Motor neuron (in vitro differentiated cells): ENCODE measurements around the gene COLEC11. TPM values are rescaled to one million over a fixed set of nuclear protein-coding genes. Genes with fewer than 3 reads are reported as not detected.
"Not testable (repeated sequence)": the region's sequence is repeated elsewhere in the genome, so short reads cannot be mapped to it uniquely, and the experiment has no call there.

Source experiments
- ATAC-seq, 8 experiments: fragments of 200-7000 bp; cut with Tn5 transposase; replicated peaks in 6 of 8; 2 replicates each; pipeline ENCODE4 v1.8.0; 2021; ENCODE audit warnings: mild to moderate bottlenecking in 8 of 8, moderate library complexity in 8 of 8
- H3K27ac ChIP-seq, 2 donors: fragments of 250-450 bp; sonication (Bioruptor Pico); 2 replicates each; pipeline ENCODE4 v1.9.0; 2021; ENCODE audit warnings: antibody characterized with exemption in 2 of 2, mild to moderate bottlenecking in 2 of 2, moderate library complexity in 1 of 2
- H3K4me1 ChIP-seq, 2 donors: fragments of 250-450 bp; sonication (Bioruptor Pico); replicated peaks in 1 of 2; 2 replicates each; pipeline ENCODE4 v1.6.1; 2021; ENCODE audit warnings: antibody characterized with exemption in 2 of 2, mild to moderate bottlenecking in 2 of 2, moderate library complexity in 1 of 2
- H3K4me3 ChIP-seq, 5 donors: fragments of 250-450 bp; sonication (Bioruptor Pico); 2 replicates each; pipeline ENCODE4 v1.9.0; 2021; ENCODE audit warnings: antibody characterized with exemption in 5 of 5, mild to moderate bottlenecking in 5 of 5, moderate library complexity in 4 of 5
- WGBS, 10 experiments: fragments of 450-650 bp; shearing (Covaris generic); methylation state at CpG; one replicate each; pipeline ENCODE4 v1.0.0; 2022; 5-methylcytosine and 5-hydroxymethylcytosine counted together
- in situ Hi-C, 9 experiments: fragments of 400-800 bp; cut with MboI; loops; one replicate each; pipeline ENCODE4 v1.15.0; 2021; ENCODE audit warnings: low sequenced_read_pairs in 9 of 9, low pct_unique_long_range_greater_than_20kb in 2 of 9; ENCODE audit not compliant: unreplicated experiment in 9 of 9
- total RNA-seq, 8 experiments: library from RNA; unstranded; fragments of 300-600 nt; gene quantifications; 2 replicates each; pipeline versions ENCODE4 v1.2.3 to v1.2.4, GENCODE V29; 2022

Gene COLEC11
- total RNA-seq, 8 experiments from 2014 or later: 0.14 to 0.33 (median 0.21) TPM; not detected in 3

- in situ Hi-C loops: no loop called here
- Histone ChIP-seq H3K27ac (no peak overlapping the region), H3K4me1 (peaks cover 4 to 7% of the 10 kb centered on the region in 2 donors), H3K4me3 (no peak overlapping the region)
- ATAC-seq: peak in 4 of 8 experiments; percentile 22 to 53 (median 32)
- WGBS, 10 experiments: 80 to 82% methylated on average over 1 to 2 of the region's 12 CpGs; no CpG with 5 or more reads in 8 of the 10 experiments
Measured at GRCh38 chr2:3634596-3635121, 39.7 kb downstream of the COLEC11 start.

GRCh38 chr2:3635171-3635974 lies 40.5 kb downstream of the COLEC11 start:
- Histone ChIP-seq H3K4me1 (peaks cover 4 to 7% of the 10 kb centered on the region in 2 donors), H3K4me3 (no peak overlapping the region), H3K27ac (no peak overlapping the region)
- WGBS, 10 experiments: 0 to 90% (median 10%) methylated on average over 1 to 14 of the region's 29 CpGs; no CpG with 5 or more reads in 3 of the 10 experiments
- in situ Hi-C loops: no loop called here
- peak in 4 of 8 experiments; percentile 13 to 88 (median 78) for ATAC-seq

GRCh38 chr2:3635975-3636327 lies 41.0 kb downstream of the COLEC11 start:
- H3K27ac ChIP-seq, in situ Hi-C loops, H3K4me3 ChIP-seq, H3K4me1 ChIP-seq: not testable (repeated sequence)
- ATAC-seq: peak in 1 of 8 experiments; percentile 58
- 0 to 100% (median 93%) methylated on average over 2 to 15 of the region's 16 CpGs; no CpG with 5 or more reads in 3 of the 10 experiments for WGBS, 10 experiments

GRCh38 chr2:3636586-3637310 lies 41.8 kb downstream of the COLEC11 start:
- ATAC-seq: no peak
- Histone ChIP-seq H3K4me1 (peaks cover 4 to 7% of the 10 kb centered on the region in 2 donors), H3K27ac (no peak overlapping the region), H3K4me3 (no peak overlapping the region)
- in situ Hi-C loops: no loop called here
- WGBS, 10 experiments: 80 to 100% (median 95%) methylated on average over 1 to 7 of the region's 13 CpGs; no CpG with 5 or more reads in 5 of the 10 experiments

- Histone ChIP-seq H3K27ac (no peak overlapping the region), H3K4me1 (peaks cover 4 to 7% of the 10 kb centered on the region in 2 donors), H3K4me3 (no peak overlapping the region)
- 33 to 87% (median 60%) methylated on average over 1 to 8 of the region's 11 CpGs; no CpG with 5 or more reads in 2 of the 10 experiments for WGBS, 10 experiments
- no peak for ATAC-seq
- in situ Hi-C loops: no loop called here
Measured at GRCh38 chr2:3637311-3637675, 42.4 kb downstream of the COLEC11 start.

- 20 to 100% (median 95%) methylated on average over 1 to 22 of the region's 30 CpGs; no CpG with 5 or more reads in 2 of the 10 experiments for WGBS, 10 experiments
- Histone ChIP-seq H3K27ac (no peak overlapping the region), H3K4me3 (no peak overlapping the region), H3K4me1 (peaks cover 4 to 7% of the 10 kb centered on the region in 2 donors)
- no peak for ATAC-seq
- in situ Hi-C loops: no loop called here
Measured at GRCh38 chr2:3637692-3638455, 43.0 kb downstream of the COLEC11 start.

- no peak for ATAC-seq
- WGBS, 10 experiments: 40 to 95% (median 82%) methylated on average over 1 to 4 of the region's 8 CpGs; no CpG with 5 or more reads in 4 of the 10 experiments
- Histone ChIP-seq H3K27ac (no peak overlapping the region), H3K4me1 (peaks cover 4 to 7% of the 10 kb centered on the region in 2 donors), H3K4me3 (no peak overlapping the region)
- in situ Hi-C loops: no loop called here
Measured at GRCh38 chr2:3638456-3638810, 43.5 kb downstream of the COLEC11 start.

GRCh38 chr2:3639015-3639630 lies 44.2 kb downstream of the COLEC11 start:
- WGBS, 10 experiments: 70 to 100% (median 88%) methylated on average over 1 to 9 of the region's 10 CpGs; no CpG with 5 or more reads in 2 of the 10 experiments
- Histone ChIP-seq H3K4me1 (peaks cover 4 to 6% of the 10 kb centered on the region in 2 donors), H3K4me3 (no peak overlapping the region), H3K27ac (no peak overlapping the region)
- in situ Hi-C loops: no loop called here
- ATAC-seq: no peak

- ATAC-seq: no peak
- in situ Hi-C loops: no loop called here
- Histone ChIP-seq H3K4me3 (no peak overlapping the region), H3K27ac (no peak overlapping the region), H3K4me1 (peaks cover 0 to 2% of the 10 kb centered on the region in 2 donors)
- WGBS, 10 experiments: 9 to 100% (median 63%) methylated on average over 1 to 4 of the region's 8 CpGs; no CpG with 5 or more reads in 4 of the 10 experiments
Measured at GRCh38 chr2:3639653-3640052, 44.7 kb downstream of the COLEC11 start.

GRCh38 chr2:3641181-3641580 lies 46.3 kb downstream of the COLEC11 start:
- 40 to 100% (median 90%) methylated on average over 1 to 2 of the region's 13 CpGs; no CpG with 5 or more reads in 6 of the 10 experiments for WGBS, 10 experiments
- Histone ChIP-seq H3K4me3 (no peak overlapping the region), H3K4me1 (peaks cover 0 to 2% of the 10 kb centered on the region in 2 donors), H3K27ac (no peak overlapping the region)
- in situ Hi-C loops: no loop called here
- ATAC-seq: no peak

GRCh38 chr2:3641841-3642421 lies 47.0 kb downstream of the COLEC11 start:
- peak in 6 of 8 experiments; percentile 12 to 95 (median 72) for ATAC-seq
- Histone ChIP-seq H3K4me1 (peaks cover 0 to 2% of the 10 kb centered on the region in 2 donors), H3K27ac (no peak overlapping the region), H3K4me3 (no peak overlapping the region)
- in situ Hi-C loops: no loop called here
- 52 to 93% (median 80%) methylated on average over 1 to 9 of the region's 26 CpGs; no CpG with 5 or more reads in 5 of the 10 experiments for WGBS, 10 experiments
